Fibroblast of the aortic adventitia (primary cell): ENCODE measurements around the gene TLE1. TPM values are rescaled to one million over a fixed set of nuclear protein-coding genes. Genes with fewer than 3 reads are reported as not detected.

Source experiments
- DNase-seq: peaks from one replicate; pipeline ENCODE4 v3.0.0-alpha.2; 2010; ENCODE audit warnings: low read depth
- H3K4me3 ChIP-seq: 2 replicates; pipeline ENCODE4 v1.5.1; 2011; ENCODE audit warnings: low read depth, mild to moderate bottlenecking, control low read depth, low read length, moderate library complexity
- CTCF ChIP-seq: IDR thresholded peaks from 2 replicates; pipeline ENCODE4 v1.5.1; 2011; ENCODE audit warnings: mild to moderate bottlenecking, low read length, control low read depth, inconsistent platforms; ENCODE audit not compliant: insufficient read depth
- total RNA-seq: library from RNA; depleted of rRNA; stranded (reverse); fragments of >200 nt; gene quantifications from 2 replicates; pipeline ENCODE4 v1.2.3, GENCODE V29; 2012; ENCODE audit warnings: low replicate concordance

TLE1 gene
- total RNA-seq, 1 donor: 49.5 TPM

GRCh38 chr9:81656004-81656403, 33.3 kb downstream of the TLE1 start:
- DNase-seq: no peak
- no peak overlapping the region for H3K4me3 ChIP-seq
- TF ChIP-seq CTCF: no peak

- DNase-seq: peak; percentile 27
- TF ChIP-seq CTCF: no peak
- H3K4me3 ChIP-seq: no peak overlapping the region
Observed at GRCh38 chr9:81653240-81653639, 36.1 kb downstream of the TLE1 start.

- H3K4me3 ChIP-seq: no peak overlapping the region
- no peak for TF ChIP-seq CTCF
- DNase-seq: no peak
Observed at GRCh38 chr9:81652058-81652687, 37.2 kb downstream of the TLE1 start.

GRCh38 chr9:81650586-81651515, 38.5 kb downstream of the TLE1 start:
- TF ChIP-seq CTCF: no peak
- DNase-seq: no peak
- no peak overlapping the region for H3K4me3 ChIP-seq

GRCh38 chr9:81649475-81650240, 39.7 kb downstream of the TLE1 start:
- no peak overlapping the region for H3K4me3 ChIP-seq
- no peak for TF ChIP-seq CTCF
- DNase-seq: no peak

GRCh38 chr9:81648891-81649290, 40.5 kb downstream of the TLE1 start:
- no peak for TF ChIP-seq CTCF
- no peak overlapping the region for H3K4me3 ChIP-seq
- no peak for DNase-seq
